GM19193 (cell line): ENCODE data around the gene MSH5.

Experiments
- POLR2A ChIP-seq: IDR thresholded peaks from 4 replicates; pipeline ENCODE4 v1.6.1; 2011; ENCODE audit not compliant: insufficient read depth, insufficient read length; ENCODE audit errors: extremely low read depth

The MSH5 gene

DNA sequence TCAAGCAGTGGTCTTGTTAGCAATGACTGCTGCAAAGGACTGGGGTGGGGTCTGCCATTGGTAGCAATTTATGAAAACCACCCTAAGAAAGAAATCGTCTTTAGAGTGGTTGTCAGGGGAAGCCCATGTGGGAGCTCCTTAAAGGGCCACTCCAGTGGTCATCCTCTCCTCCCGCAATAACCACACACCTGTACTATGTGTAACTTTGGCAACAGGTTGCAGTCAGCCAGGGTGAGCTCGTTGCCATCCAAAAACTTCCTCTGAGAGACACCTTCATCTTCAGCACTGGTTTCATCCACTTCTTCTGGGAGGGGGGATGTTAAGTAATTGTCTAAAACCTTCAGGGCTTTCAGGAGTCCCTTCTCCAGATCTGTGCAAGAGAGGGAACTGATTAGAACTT, 7.8 kb upstream of the MSH5 start:
- TF ChIP-seq POLR2A = no peak

DNA sequence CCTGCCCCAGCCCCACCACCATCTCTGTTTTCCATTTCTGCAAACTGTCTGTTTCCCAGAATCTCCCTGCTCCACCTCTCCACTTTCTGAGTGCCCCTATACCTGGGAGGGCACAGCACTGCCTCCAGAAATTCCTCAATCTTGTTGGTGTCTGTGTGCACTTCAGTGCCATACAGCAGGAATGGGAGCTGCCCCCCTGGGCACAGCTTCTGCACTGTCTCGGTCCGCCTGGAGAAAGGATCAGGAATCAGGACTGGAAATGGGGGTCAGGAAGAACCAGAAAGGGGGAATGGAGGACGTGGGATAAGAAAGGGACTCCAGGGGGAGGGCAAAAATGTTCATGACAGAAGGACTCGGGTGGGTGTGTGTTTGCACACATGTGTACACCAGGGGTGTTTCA, 6.1 kb upstream of the MSH5 start:
- TF ChIP-seq POLR2A = no peak

DNA sequence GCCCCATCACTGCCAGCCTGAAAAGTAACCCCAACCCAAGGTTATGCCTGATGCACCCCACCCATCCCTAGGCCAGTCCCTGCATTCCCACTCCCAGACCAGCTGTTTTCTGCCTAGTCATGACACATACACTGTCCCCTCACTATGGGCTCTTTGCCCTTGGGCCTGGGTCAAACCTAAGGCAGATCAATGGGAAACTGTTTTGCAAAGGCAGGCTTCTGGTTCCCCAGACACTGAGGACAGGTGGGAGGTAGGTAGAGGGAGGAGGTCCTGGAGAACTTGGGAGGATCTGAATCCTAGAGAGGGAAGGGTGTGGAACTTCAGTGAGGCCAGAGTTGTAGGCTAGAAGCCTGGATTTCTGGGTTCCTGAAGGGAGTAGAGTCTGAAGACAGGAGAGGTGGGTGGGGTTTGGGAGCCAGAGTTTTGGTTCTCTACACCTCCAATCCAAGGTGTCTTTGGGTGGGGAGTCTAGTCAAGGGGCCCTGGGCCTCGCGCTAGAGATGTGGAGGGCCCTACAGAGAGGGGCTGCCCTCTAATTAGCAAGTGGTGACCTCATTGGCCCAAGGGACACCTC, 5.5 kb upstream of the MSH5 start:
- TF ChIP-seq POLR2A = no peak

DNA sequence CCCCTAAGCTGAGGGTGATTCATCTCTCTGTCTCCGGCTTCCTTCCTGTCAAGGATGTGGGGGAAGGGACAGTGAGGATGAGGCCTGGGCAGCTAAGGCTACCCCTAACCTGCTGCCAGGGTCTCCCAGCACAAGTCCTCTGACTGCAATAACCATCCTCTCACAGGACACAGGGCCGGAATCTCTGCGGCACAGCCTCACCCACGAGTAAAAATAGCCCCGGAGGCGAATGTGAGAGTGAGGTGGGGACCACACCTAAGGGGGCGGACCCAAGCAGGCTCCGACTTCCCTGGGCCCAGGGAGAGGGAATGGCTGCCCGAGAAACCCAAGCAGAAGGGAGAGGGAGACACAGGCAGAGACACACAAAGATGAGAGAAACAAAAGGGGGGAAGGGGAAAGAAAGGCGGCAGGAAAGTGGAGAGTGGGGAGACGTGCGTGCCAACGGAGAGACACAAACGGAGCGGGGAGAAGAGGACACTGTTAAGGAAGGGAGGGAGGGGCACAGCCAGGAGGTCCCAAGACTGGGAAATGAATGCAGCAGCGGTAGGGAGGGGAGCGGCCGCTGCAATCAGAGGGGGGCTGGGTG, 4.9 kb upstream of the MSH5 start:
- TF ChIP-seq POLR2A = peak; percentile 32

DNA sequence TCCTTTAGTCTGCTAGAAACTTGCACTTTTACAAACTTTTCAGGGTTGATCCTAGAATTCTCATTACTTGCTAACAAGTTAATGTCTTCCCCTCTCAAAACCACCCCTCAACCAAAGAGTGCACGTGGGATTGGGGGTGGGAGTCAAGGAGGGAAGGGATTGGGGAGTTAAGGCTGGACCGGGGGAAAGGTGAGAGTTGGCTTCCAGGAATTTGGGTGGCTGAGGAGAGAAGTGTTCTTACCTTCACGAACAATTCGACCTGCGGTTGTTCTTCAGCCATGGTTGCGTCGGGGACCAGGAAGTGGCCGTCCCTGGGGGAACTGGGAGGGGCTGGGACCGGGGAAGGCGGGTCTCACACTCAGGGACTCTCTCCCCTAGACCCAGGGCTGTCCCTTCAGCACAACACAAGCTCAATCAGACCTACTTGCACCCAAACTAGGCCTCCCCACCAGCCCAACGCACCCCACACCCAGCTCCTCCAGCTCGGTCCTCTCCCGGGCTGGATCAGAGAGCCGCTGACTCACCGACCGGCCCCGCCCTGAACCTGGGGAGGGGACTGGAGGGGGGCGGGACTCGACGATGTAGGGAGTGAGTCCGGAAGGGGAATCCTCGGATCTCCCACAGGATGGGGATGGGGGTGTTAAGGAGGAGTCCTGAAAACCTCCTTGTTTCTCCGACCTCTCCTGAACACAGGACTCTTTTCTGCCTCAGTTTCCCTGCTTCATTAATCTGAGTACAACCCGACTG, 3.6 kb upstream of the MSH5 start, which contains the start of gene CLIC1:
TSS of gene CLIC1 (minus strand) at position 510 of the 747 bp plus-strand sequence. CDS start at position 280, 230 bp downstream.
- peak; percentile 86 for TF ChIP-seq POLR2A

DNA sequence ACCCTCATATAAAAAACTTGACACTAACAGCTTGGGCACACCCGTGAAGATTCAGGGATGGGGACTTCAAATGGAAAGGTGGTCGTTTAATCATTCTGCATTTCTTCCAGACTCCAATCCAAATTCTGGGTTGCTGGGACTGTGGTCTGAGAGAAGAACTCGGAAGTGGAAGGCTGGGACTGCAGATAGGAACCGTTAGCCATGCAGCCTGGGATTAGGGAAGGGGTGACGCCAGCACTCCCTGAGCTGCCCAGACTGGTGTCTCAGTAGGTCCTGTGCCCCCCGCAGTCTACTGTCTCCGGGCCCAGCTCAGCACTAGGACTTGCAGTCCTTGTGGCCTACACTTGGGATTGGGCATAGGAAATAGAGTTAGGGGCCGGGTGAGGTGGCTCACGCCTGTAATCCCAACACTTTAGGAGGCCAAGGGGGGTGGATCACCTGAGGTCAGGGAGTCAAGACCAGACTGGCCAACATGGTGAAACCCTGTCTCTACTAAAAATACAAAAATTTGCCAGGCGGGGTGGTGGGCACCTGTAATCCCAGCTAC, 3.0 kb upstream of the MSH5 start:
- peak; percentile 0 for TF ChIP-seq POLR2A

DNA sequence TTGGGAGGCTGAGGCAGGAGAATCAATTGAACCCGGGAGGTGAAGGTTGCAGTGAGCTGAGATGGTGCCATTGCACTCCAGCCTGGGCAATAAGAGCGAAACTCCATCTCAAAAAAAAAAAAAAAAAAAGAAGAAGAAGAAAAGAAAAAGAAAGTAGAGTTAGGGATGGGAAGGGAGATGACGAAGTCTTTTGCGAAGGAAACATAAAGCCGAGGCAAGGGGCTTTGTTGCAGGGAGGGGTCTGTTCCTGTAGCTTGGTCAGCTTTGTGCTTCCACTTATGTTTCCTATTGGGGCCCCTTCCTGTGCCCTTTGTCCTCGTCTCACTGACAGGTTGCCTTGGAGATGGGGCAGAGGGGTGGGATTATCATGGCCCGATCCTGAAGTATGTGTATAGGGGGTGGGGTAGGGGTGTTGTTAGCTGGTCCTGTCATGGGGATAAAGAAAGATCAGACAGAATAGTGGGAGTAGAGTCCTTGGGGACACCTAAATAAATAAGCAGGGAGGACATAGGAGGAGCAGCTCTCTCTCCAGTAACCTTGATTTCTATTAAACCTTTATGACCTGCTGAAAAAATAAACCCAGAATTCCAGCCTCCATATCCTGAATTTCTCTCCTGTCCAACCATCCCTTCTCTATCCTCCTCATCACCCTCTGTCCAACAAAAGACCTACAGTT, 2.4 kb upstream of the MSH5 start:
- TF ChIP-seq POLR2A = peak; percentile 3

DNA sequence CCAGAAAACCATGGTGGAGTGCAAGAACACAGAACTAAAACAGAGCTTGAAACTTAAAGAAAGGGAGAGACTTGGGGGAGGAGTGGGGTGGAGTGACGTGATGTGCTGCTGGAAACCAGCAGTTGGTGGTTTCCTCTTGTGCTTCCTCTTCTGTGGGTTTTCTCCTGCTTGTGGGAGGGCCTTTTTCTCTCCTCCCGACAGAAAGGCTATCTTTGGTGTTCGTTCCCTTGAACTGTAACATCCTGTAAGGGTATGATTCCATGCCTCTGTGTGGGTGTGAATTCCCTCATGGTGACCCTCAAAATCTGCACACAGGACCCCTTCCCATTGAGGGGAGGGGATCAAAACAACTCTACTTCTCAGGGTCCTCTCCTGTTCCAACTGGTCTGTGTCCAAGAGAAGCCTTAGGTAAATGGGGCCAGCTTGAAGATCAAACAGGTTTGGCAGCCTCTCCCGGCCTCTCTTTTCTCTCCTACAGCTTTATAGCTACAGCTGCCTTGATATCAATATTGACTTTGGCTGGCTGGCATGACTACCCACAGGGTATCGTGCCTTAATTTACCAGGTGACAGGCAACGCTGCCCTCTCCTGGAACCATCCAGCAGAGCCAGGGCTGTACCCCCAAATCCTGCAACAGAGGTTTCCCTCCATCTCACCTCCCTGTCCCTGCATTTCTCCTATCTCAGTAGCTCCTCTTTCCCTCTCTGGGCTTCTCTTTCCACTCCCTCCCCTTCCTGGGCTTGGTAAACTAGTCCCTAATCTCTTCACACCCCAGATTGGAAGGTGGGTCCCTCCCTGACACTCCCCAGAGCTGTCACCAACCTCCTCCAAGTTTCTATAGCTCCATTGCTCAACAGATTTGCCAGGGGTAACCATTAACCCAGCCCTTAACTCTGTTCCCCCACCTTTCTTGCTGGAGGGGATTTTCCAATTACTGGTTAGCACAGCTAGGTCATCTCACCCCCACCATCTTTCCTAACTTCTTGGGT, 1.5 kb upstream of the MSH5 start:
- peak; percentile 42 for TF ChIP-seq POLR2A

DNA sequence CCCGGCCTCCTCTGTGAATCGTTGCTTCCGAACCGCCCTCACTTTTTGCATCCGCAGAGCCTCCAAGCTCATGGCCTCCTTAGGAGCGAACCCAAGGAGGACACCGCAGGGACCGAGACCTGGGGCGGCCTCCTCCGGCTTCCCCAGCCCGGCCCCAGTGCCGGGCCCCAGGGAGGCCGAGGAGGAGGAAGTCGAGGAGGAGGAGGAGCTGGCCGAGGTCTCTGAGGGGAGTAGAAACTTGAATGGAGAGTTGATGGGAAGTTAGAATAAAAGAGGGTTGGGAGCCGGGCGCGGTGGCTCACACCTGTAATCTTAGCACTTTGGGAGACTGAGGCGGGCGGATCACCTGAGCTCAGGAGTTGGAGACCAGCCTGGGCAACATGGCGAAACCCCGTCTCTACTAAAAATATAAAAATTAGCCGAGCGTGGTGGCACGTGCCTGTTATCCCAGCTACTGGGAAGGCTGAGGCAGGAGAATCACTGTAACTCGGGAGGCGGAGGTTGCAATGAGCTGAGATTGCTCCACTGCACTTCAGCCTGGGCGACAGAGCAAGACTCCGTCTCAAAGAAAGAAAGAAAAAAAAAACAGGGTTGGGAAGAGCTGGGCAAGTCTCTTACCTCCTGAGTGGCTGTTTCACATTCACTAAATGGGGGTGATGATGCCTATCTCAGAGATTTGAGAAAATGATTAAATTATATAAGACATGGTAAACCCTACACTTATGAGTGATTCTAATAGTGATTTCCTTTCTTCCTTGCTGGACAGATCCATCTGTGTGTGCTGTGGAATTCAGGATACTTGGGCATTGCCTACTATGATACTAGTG, 805 bp downstream of the MSH5 start:
- no peak for TF ChIP-seq POLR2A

DNA sequence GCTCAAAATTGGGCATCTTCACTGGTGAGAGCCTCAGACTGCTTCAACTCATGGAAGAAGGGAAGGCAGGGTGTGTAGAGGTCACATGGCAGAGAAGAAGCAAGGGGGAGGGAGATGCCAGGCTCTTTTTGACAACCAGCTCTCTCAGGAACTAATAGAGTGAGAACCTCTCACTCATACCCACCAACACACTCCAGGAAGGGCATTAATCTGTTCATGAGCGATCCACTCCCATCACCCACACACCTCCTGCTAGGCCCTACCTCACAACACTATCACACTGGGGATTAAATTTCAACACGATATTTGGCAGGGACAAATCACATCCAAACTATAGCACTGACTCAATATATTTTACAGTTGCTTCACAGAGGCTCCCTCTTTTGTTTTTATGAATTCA, 2.0 kb downstream of the MSH5 start:
- TF ChIP-seq POLR2A = no peak

DNA sequence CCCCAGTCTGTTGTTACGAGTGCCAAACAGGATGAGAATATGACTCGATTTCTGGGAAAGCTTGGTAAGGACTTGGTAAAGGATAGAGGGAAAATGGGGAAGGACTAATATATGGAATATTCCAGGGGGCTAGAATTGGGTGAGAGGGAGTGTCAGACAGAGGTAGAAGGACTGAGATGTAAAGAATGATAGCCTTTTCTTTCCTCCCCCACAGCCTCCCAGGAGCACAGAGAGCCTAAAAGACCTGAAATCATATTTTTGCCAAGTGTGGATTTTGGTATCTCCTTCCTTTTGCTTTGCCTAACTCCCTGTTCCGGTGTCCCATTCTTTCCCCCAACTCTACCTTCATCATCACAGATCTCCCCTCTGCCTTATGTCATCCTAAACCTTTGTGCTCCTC, 3.1 kb downstream of the MSH5 start:
- TF ChIP-seq POLR2A = no peak

DNA sequence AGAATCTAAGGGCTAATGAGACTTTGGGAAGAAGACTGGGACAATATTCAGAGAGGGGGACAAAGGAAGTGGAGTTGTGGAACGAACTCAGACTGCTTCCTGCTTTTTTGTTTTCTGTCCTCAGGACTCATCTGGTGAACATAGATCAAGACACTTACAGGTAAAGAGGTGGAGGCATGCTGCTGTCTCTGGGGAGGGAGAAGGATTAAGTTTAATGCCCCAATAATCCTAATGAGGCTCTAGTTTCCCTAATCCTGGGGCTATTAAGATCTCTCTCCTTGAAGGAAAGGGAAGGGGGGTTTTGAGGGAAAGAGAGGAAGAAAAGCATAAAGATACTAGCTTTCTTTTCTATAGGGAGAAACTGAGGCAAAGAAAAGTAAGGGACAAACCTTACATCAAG, 4.6 kb downstream of the MSH5 start:
- TF ChIP-seq POLR2A = no peak

DNA sequence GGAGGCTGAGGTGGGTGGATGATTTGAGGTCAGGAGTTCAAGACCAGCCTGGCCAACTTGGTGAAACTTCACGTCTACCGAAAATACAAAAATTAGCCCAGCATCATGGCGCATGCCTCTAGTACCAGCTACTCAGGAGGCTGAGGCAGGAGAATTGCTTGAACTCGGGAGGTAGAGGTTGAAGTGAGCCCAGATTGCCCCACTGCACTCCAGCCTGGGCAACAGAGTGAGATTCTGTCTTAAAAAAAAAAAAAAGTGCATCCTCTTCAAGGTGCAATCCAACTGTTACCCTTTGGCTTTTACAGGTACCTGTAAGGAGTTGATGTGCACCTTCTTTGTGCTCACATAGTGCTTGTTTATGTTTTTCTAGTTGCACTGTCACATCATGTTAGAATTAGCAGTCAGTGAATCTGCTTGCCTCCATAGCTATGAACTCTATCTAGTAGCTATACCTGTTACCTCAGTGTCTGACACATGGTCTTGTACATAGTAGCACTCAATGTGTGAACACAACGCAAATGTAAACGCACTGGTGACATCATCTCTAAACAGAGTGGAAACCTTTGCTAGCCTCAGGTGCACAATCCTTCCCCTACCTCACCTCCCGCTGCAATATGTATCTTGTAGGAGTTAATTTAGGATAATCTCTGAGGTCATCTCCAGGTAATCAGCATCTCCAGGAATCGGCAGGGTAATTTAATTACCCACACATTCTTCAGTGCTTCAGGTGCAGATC, 9.7 kb downstream of the MSH5 start:
- no peak for TF ChIP-seq POLR2A
